Astrocyte (in vitro differentiated cells and primary cell): ENCODE measurements around the gene RHD.

Experiments
- CTCF ChIP-seq: IDR thresholded peaks from 2 replicates; pipeline ENCODE4 v1.5.1; 2011; ENCODE audit warnings: low read depth, mild to moderate bottlenecking, inconsistent platforms, low read length, moderate library complexity; ENCODE audit not compliant: insufficient read depth
- EZH2 ChIP-seq: IDR thresholded peaks from 2 replicates; pipeline ENCODE4 v1.6.1; 2012; ENCODE audit warnings: mild to moderate bottlenecking, low read length, inconsistent platforms; ENCODE audit not compliant: insufficient read depth

GRCh38 chr1:25232027-25232865, 40.1 kb upstream of the RHD start, which contains the start of gene SYF2:
- TF ChIP-seq CTCF (no peak), EZH2 (no peak)
